ENCODE measurements around the gene THAP4. TPM values are rescaled to one million over a fixed set of nuclear protein-coding genes. Genes with fewer than 3 reads are reported as not detected.

Gene THAP4
- total and polyA plus RNA-seq, 2 experiments from 2014 or later = 62.9 to 80.4 TPM

- no peak for ATAC-seq
- peaks cover 13% of the 10 kb centered on the region for H4K20me1 ChIP-seq (replicated peaks; ENCODE audit: insufficient read depth)
- H3K79me2 ChIP-seq (replicated peaks; ENCODE audit: insufficient read depth) = no peaks in the 10 kb centered on the region
- no peaks in the 10 kb centered on the region for H3K9me2 ChIP-seq (ENCODE audit: insufficient read depth)
- Mint-ChIP-seq H3K27me3 (ENCODE audit: insufficient read depth, low read depth, poor library complexity) (peaks cover 12% of the 10 kb centered on the region), H3K36me3 (ENCODE audit: low read depth) (peaks cover 48% of the 10 kb centered on the region), H3K4me1 (peaks cover 2% of the 10 kb centered on the region; the same call in 2 of the 3 replicates), H3K4me3 (no peak overlapping the region; the same call in 2 of the 3 replicates), H3K9me3 (no peaks in the 10 kb centered on the region; the same call in 1 of the 3 replicates), H3K27ac (no peak overlapping the region)
- no peaks in the 10 kb centered on the region for H3K27me3 ChIP-seq (ENCODE audit: insufficient read depth)
- H3F3A ChIP-seq (replicated peaks; ENCODE audit: low read depth) = peaks cover 8% of the 10 kb centered on the region
- no peak overlapping the region for H3K4me3 ChIP-seq
- no peak overlapping the region for H3K4me2 ChIP-seq
- H2AFZ ChIP-seq = no peak overlapping the region
- H3K27ac ChIP-seq (ENCODE audit: low read depth) = no peak overlapping the region
- H3K4me1 ChIP-seq (ENCODE audit: insufficient read depth) = no peaks in the 10 kb centered on the region
- DNase-seq (ENCODE audit: low spot score) = no peak
- H3K36me3 ChIP-seq (ENCODE audit: insufficient read depth) = peaks cover 10% of the 10 kb centered on the region
- no peak for TF ChIP-seq JUNB (IDR thresholded peaks at IDR 0.05; ENCODE audit: unreplicated experiment)
- TF ChIP-seq STAT1 (IDR thresholded peaks at IDR 0.05; ENCODE audit: unreplicated experiment) = no peak
- TF ChIP-seq CTCF (conservative IDR thresholded peaks at IDR 0.05; ENCODE audit: low read depth in 2 of 2) = no peak
- TF ChIP-seq CREB1 (CRISPR knock-in tag; IDR thresholded peaks at IDR 0.05; ENCODE audit: low read depth) = no peak
- TF ChIP-seq EZH2 (IDR thresholded peaks at IDR 0.05; ENCODE audit: low read depth, unreplicated experiment) = no peak
- no peak for TF ChIP-seq ZNF331 (CRISPR knock-in tag; IDR thresholded peaks at IDR 0.05; ENCODE audit: low read depth)
- no peak for TF ChIP-seq ZNF462 (CRISPR knock-in tag; IDR thresholded peaks at IDR 0.05)
- TF ChIP-seq REST (IDR thresholded peaks at IDR 0.05; ENCODE audit: unreplicated experiment) = no peak
- no peak for TF ChIP-seq ETS1 (IDR thresholded peaks at IDR 0.05)
- TF ChIP-seq ZNF114 (CRISPR knock-in tag; IDR thresholded peaks at IDR 0.05) = no peak
- no peak for TF ChIP-seq NANOG (IDR thresholded peaks at IDR 0.05; ENCODE audit: borderline replicate concordance)
- TF ChIP-seq POLR2AphosphoS5 (IDR thresholded peaks at IDR 0.05; ENCODE audit: low read depth) = no peak
- TF ChIP-seq EZH2phosphoT487 (IDR thresholded peaks at IDR 0.05; ENCODE audit: unreplicated experiment) = no peak
Measured at GRCh38 chr2:241660593-241661213, 23.7 kb upstream of the THAP4 start.
